GM12864 (cell line): Measurements from ENCODE around the gene NELL2.

Experiments used
- DNase-seq: peaks from one replicate; pipeline ENCODE4 v3.0.0-alpha.2; 2011; ENCODE audit warnings: low read depth
- H3K4me3 ChIP-seq: 2 replicates; pipeline ENCODE4 v1.5.1; 2011; ENCODE audit warnings: mild to moderate bottlenecking, low read depth, low read length, control low read depth
- CTCF ChIP-seq: IDR thresholded peaks from 2 replicates; pipeline ENCODE4 v1.5.1; 2011; ENCODE audit warnings: low read depth, mild to moderate bottlenecking, moderate library complexity, low read length, control low read depth, inconsistent platforms; ENCODE audit errors: missing control alignments

NELL2 gene

GRCh38 chr12:44889162-44889561 is 13.0 kb upstream of the NELL2 start:
- no peak overlapping the region for H3K4me3 ChIP-seq
- no peak for DNase-seq
- TF ChIP-seq CTCF = no peak

- no peak for DNase-seq
- no peak for TF ChIP-seq CTCF
- no peak overlapping the region for H3K4me3 ChIP-seq
These were observed 9.8 kb upstream of the NELL2 start for GRCh38 chr12:44885902-44886301.

GRCh38 chr12:44881197-44881596 is 5.1 kb upstream of the NELL2 start:
- no peak overlapping the region for H3K4me3 ChIP-seq
- TF ChIP-seq CTCF = no peak
- no peak for DNase-seq

- DNase-seq = no peak
- peak overlapping the region; percentile 45 for H3K4me3 ChIP-seq
- no peak for TF ChIP-seq CTCF
These were observed 662 bp upstream of the NELL2 start for GRCh38 chr12:44876544-44877410.

- no peak for DNase-seq
- H3K4me3 ChIP-seq = peak overlapping the region; percentile 46
- no peak for TF ChIP-seq CTCF
These were observed 630 bp downstream of the NELL2 start for GRCh38 chr12:44875417-44875953.

GRCh38 chr12:44874981-44875416 is 1.1 kb downstream of the NELL2 start:
- DNase-seq = no peak
- H3K4me3 ChIP-seq = peak overlapping the region; percentile 46
- no peak for TF ChIP-seq CTCF
